ENCODE results near the gene TSPAN13. TPM values are rescaled to one million over a fixed set of nuclear protein-coding genes. Genes with fewer than 3 reads are reported as not detected.

The TSPAN13 gene
- total RNA-seq, 1 experiment from 2014 or later, result 75.5 TPM

DNA sequence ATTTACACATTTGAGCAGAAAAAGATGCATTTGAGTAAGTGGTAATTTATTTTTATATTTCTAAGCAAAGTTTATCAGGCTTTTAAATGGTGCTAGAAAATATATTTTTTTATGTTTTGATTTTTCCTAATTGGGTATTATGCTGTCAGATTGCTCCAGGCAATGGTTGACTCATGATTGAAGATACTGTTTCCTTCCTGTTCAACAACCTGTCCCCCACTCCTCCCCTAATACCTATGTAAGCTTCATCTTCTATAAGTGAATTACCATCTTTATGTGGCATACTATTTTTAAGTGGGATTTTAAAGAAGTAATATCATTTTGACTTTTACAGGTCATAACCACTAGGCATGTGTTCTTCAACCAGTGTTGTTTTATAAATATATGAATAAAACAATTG is 21.4 kb downstream of the TSPAN13 start:
- peak; percentile 44 for DNase-seq (ENCODE audit: low read depth)

DNA sequence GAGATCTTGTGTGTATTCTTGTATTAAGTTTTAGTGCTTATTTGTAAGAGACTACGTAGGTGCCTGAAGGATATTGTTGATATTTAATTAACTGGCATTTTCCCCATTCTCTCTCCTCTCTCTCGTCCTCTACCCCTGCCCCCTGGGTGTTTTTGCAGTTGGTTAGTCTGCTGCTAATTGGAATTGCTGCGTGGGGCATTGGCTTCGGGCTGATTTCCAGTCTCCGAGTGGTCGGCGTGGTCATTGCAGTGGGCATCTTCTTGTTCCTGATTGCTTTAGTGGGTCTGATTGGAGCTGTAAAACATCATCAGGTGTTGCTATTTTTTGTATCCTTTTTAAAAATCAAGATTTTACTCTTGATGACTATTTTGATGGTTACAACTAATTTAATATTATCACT is 22.5 kb downstream of the TSPAN13 start:
- no peak for DNase-seq (ENCODE audit: low read depth)

DNA sequence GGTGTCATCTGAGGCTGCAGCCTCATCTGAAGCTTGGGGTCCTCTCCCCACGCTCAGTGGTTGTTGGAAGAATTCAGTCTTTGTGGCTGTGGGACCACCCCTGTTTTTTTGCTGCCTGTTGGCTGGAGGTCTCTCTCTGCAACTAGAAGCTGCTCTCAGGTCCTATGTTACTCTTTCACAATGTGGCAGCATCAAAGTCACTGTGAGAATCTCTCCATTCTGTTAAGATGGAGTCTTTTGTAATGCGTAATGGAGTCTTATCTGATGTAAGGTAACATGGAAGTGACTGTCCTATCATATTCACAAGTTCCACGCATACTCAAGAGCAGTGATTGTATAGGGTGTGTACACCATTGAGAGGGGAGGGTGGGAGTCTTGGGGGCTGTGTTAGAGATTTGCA is 24.9 kb downstream of the TSPAN13 start:
- no peak for DNase-seq (ENCODE audit: low read depth)

DNA sequence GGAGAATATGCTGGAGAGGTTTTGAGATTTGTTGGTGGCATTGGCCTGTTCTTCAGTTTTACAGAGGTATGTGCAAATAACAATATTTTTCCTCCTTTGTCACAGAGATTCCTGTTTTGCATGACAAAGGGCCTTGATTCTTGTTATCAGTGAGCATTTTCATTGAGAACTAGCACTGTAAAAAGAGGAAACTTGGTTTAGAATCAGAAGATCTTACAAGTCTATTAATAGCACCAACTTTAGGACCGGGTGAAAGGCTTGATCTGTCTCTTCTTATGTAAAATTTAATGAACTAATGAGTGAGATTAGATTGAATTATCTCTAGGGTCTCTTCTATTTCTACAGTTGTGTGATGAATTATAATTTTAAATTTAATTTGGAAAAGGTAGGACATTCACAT is 25.5 kb downstream of the TSPAN13 start:
- DNase-seq (ENCODE audit: low read depth), result no peak

DNA sequence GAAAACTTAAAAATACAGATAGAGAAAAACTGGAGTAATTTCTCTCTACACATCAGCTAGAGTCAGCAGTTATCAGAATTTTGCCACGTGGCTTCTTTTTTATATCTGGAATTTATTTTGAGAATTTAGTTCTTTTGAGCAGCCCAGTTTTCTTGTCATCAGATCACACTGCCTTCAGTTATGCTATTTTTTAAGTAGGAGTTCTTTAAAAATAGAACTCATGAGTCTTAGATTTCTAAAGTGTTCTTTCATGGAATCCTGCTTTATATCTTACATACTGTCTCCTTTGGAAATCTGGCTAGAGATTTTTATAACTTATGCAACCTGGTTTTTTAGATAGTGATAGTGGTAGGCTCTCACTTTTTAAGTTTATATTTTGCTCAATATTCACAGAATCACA is 27.0 kb downstream of the TSPAN13 start:
- DNase-seq (ENCODE audit: low read depth), result no peak

DNA sequence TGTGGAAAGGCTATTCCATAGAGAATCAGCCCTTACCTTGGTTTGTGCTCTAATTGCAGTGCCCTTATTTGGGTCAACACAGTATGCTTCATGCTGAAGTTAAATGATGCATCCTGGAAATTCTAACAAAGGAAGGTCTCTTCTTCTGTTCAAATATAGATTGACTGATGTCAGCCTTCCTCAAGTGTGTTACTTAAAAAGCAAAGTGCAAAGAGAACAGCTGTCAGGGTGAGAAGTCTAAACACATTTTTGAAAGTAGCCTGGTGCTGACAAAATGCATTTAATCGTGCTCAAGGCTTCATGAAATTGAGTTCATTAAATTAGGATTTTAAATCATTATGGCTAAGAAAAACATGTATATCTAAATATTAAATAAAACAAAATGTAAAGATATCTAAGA is 31.8 kb downstream of the TSPAN13 start:
- DNase-seq (ENCODE audit: low read depth), result no peak

DNA sequence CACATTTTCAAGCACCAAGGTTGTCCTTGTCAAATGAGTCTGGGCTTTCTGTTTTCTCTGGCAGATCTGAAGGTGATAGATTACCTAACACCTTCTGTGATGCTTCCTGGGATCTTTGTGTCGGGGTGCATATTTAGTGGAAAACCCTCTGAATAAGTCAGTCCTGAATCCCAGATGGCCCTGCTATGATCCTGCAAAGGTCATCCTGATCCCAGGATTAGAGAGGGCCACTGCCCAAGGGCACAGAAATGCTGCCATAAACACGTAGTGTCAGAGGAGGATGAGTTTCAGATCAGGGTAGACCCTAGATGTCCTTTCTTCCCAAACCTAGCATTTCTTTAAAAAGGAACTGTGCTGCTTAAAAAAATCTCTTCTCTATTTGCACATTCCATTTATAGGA is 32.3 kb downstream of the TSPAN13 start:
- no peak for DNase-seq (ENCODE audit: low read depth)

DNA sequence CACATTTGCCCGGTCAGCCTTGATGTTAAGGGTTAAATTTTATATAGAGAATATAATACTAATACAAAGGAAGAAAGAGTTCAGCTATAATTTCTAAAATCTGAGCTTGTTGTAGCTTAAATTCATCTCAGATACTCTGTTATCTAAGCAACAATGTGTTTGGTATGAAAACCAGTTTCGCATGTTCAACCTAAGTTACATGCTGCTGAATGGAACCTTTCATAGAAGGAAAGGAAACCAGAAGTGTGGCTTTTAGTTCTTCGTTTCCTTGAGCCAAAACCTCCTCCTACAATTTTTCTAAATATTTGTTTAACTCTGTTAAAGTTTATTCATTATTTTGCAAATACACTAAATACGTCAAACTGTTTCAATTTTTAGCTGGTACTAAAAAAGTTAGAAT is 32.7 kb downstream of the TSPAN13 start:
- DNase-seq (ENCODE audit: low read depth), result no peak

DNA sequence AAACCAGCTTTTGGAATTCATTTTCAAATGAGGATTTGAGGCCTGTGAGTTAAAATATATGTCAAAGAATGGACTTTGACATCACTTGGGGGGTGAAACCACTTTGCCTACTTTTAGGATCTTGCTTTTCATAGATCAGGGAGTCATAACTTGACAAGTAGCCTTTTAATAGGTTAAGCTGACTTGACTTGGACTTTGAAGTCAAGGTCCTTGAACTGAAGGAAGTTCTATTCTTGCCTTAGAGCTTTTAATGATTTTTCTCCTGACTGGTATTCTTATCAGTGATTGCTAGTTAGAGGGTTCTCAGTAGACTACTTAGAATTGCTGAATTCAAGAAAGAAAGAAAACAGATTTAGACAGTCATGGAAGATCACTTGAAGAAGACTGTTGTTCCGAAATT is 33.6 kb downstream of the TSPAN13 start:
- DNase-seq (ENCODE audit: low read depth), result no peak

DNA sequence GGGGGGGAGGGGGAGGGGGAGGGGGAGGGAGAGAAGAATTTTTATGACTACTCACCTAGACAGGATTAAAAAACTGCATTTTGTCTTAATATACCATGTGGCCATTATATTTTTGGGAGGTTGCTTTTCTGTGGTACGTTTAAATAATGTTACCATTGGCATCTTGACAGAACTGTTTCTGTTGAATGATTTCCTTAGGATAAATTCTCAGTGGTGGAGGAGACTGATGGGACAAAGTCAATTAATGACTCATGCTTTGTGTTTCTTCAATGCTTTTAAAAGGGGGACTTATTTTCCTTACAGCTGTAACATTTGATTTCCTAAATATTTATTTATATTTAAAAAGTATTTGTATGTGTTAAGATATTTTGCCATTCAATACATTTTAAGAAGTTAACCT is 37.5 kb downstream of the TSPAN13 start:
- peak; percentile 23 for DNase-seq (ENCODE audit: low read depth)

DNA sequence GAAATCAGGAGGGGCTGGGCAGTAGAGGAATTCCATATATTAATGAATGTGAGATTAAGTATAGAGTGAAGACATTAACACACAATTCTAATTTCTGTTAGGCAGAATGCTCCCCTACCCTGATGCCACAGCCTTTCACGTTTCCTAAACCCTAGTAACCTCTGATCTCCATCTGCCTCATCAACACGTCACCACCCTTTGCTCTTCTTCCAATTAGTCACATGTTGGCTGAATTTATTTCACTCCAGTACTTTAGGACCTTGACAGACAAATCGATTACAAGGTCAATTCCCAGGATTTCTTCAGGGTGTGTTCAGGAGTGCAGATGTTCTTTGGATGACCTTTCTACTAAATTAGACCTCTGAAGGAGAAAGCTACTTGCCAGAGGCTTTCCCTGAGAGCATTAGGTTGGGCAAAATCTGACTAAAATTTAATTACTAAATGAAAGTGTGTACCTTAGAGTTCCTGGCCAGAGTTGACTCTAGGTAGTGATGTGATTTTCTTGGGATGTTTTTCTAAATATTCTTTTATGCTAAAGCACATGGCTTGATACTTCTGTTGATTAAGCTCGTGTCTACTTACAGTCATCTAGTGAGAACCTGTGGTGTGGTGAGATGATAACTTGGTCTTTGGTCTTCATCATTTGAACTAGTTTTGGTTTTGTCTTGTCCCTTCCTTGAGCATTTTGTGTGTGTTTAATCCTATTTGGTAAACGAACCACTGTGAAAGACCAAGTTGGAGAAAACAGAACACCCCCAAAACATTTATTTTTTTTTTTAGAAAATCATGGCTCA is 38.5 kb downstream of the TSPAN13 start:
- no peak for DNase-seq (ENCODE audit: low read depth)

DNA sequence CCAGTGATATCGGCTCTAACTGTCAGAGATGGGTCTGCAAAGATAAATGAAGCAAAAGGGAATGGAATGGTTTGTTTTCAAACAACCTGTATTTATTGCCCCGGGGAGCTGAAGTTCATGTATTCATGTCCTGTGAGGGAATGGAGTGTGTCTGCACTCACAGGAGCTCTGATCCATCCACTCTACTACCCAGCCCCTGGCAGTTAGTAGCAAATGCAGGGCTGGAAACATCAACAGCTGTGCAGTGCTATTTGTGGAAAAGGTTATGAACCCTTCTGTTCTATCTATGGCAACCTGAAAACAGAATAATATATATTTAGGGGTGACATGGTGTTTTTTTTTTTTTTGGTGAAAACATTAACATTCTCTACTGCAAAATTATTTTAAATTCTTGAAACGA is 41.4 kb downstream of the TSPAN13 start:
- no peak for DNase-seq (ENCODE audit: low read depth)

DNA sequence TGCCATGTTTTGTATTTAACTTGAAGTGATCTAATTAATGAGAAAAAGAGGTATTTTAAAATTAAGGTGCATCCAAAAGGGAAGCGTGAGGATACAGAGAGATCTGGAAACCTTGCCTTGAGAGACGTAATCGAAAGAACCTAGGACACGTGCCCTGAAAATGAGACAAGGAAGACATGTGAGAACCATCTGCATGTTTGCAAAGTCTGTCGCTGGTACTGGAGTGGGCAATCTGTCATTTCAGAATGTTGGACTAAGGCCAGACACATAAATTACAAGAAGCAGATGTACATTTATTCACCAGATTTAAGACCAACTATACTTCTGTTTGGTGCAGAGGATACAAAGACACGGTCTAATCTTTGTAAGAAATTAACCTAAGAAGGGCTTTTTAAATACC is 42.1 kb downstream of the TSPAN13 start:
- DNase-seq (ENCODE audit: low read depth), result no peak

DNA sequence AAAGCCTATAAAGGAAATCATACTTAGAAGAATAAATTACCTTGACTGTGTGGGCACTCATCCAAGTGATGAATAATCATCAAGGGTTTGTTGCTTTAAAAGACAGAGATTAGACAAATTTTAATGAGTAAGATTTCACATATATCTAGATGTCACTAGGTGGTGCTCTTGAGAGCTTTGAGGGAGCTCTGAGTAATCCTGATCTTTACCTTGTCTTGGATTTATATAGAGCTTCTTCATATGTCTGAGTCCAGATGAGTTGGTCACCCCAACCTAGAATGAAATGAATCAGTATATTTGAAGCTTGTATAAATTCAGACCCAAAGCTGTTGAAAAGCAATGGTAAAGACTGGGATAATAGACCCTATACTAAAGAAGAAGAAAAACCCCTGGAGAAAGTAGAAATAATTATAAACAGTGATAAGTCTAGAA is 47.6 kb downstream of the TSPAN13 start:
- peak; percentile 97 for DNase-seq (ENCODE audit: low read depth)

DNA sequence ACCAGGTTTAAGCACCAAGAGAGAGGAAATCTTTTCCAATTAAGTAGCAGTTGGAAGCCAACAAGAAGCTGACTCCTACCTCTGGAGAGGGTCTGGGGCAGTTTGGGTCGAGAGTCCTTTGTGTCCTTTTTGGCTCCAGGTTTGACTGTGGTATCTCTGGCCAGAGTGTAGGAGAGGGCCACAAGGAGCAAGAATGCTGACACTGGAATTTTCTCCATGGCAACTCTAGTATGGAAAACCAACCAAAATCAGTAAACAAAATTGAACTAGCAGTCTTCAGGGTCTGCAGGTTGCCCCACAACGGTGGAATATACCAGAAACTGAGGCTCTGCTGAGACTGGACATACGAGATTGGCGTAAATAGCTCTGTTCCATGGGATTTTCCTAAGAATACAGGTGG is 48.0 kb downstream of the TSPAN13 start:
- DNase-seq (ENCODE audit: low read depth), result no peak

DNA sequence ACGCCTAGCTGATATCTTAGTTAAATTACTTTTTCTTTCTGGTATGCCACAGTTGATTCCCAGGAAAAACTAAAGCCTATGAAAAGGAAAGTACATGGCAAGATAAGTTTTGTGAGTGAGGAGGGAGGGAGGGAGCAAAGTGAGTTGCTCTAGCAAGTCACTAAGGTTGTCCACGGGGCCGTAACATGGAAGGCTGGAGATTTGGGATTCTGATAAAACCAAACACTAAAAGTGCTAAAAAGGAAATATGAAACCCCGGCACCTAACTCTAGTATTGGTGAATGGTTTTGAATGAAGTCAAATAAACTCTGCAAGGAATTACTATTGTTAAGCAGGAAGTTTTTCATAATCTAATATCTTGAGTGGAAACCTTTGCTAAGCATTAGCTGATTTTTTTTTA is 49.6 kb downstream of the TSPAN13 start:
- DNase-seq (ENCODE audit: low read depth), result no peak

DNA sequence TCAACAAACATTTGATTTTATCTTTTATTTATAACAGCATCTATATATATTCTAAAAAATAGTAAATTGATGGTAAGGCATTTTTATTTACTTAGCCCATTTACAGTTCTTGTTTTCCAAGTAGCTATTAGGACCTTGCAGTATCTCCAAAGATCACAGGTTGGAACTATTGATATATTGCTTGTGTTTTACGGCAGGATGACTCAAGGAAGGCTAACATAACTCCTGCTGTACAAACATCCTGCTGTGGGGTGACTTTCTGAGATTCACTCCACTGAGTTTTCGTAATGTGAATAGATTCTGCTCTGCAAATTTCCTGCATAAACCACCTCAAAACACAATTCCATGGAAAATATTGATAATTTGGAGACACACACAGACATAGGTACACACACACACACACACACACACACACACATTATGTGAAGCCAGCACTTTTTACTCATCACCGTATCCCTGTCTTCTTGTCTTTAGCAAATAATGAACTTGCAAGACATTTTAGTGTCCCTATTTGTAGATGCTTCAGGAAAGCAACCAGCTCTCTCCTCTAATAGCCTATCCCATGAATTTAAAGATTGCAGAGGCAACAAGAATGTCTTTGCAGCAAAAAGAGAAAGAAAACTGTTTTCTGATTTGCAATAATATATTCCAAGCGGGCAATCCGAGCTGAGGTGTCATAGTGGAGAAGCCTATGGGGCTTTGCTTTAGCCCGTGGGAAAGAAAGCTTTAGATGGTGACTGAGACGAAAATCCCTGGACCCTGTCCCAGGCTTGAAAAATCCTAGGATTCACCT is 50.5 kb downstream of the TSPAN13 start:
- no peak for DNase-seq (ENCODE audit: low read depth)

DNA sequence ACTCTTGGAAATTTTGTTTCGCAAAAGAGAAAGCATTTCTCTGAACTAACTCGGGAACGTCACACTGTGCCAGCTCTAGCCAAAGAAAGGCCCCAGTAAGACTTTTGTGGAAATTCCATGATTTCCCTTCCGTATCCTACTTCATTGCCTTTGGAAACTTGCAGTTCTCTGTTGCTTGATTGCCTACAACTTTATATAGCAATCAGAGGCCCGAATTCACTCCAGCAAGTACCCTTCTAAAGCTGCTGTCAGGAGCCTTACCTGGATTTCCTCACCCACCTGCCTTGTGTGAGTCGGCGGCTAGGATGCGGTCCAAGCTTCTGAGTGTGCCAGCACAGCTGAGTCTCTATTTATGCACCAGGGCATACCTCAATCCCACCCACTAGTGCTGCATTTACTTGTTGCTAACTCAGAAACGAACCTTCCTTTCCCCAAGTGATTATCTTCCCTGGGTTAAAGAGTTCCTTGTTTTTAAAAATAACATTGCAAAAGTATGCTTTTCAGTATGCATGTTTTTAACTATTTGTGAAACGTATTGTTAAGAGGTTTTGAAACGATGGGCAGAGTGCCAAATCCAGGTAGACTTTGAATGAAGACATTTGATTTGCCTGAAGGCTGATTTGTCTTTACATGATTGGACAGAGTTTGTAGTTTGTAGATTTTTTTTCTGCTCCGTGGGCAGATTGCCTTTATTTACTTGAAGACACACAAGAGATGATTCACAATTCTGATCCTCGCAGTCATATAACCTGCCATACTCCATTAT is 51.3 kb downstream of the TSPAN13 start, which contains the start of gene AGR2:
AGR2 (minus strand) TSS at position 326 of the 766 bp plus-strand sequence. CDS start 3,203 bp downstream, outside the sequence.
- no peak for DNase-seq (ENCODE audit: low read depth)

DNA sequence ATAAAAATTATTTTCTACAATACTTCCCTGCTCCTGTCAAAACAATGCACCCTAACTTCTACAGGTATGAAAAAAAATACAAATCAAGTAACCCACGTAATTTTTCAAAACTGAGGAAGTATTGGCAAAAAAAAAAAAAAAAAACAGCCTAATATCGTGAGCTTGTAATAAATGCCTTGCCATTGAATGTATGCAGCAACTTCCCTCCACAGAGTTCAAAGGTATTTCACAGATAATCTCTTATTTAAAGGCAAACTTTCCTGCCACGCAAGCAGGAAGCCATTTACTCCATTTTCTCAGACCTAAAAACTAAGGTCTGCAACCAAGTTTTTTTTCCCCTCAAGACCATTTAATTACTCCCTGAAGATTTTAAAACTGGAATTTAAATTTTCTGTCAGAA is 51.9 kb downstream of the TSPAN13 start:
- no peak for DNase-seq (ENCODE audit: low read depth)

DNA sequence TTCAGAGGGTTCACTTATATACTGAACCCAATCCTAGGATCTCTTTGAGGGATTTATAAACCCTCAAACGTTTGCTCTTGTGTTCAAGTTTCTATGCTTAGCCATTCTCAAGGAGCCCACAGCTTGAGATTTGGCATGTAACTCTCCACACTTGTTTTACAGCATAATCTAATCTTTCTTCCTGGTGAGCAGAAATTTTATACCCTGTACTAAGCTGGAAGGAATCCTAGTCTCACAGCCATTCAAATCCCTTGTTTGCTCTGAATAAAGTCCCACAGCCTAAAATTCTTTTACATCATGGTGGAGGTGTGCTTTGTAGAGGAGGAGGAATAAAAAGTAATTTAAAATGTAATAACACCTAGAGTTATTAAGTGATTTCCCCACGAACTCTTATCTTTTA is 56.6 kb downstream of the TSPAN13 start:
- no peak for DNase-seq (ENCODE audit: low read depth)

DNA sequence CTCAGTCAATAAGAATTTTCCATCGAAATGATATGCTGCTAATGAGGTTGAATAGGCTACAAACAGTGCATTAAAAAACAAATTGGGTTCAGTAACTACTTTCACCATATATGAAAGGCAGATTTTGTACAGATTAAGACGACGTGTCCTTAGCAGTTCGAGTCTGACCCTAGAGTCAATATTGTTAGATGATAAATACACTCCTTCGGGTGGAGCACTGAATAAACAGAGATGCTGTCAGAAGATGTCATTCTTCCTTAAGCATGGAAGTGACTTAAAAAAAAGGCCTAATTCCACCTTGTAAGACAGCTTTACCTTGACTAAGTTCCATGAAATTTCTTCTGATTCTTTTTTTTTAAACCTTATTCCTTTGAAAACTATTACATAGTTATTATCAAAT is 57.0 kb downstream of the TSPAN13 start:
- no peak for DNase-seq (ENCODE audit: low read depth)

DNA sequence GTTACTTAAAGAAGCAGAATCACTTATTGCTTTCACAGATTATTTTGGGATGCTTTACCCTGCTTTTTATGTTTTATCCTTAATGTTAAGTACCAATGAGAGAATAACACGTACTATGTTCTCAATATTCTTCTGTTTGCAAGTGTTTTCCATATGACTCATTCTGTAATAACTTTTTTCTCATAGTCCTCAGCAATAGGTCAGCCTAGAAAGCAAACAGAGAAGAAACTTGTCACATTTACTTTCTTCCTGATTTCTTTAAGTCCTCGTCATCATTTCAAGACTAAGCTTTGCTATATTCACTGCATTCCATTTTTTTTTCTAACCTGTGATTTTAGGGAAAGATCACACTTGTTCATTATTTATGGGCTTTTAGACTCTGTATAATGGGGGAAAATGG is 58.0 kb downstream of the TSPAN13 start:
- peak; percentile 76 for DNase-seq (ENCODE audit: low read depth)
